GM12892 (cell line): Measurements from ENCODE around the gene SLC39A12.
"Not testable (repeated sequence)": the region's sequence is repeated elsewhere in the genome, so short reads cannot be mapped to it uniquely, and the experiment has no call there.

Experiments used
- POLR2AphosphoS5 ChIP-seq: IDR thresholded peaks from 2 replicates; pipeline ENCODE4 v1.6.1; 2011; ENCODE audit warnings: low read depth, low read length, control low read depth
- TAF1 ChIP-seq: IDR thresholded peaks from 2 replicates; pipeline ENCODE4 v1.6.1; 2011; ENCODE audit warnings: low read depth, mild to moderate bottlenecking, control low read depth, low read length, borderline replicate concordance

- TF ChIP-seq TAF1, POLR2AphosphoS5: not testable (repeated sequence)
Measured at GRCh38 chr10:17954372-17954771, 2.7 kb downstream of the SLC39A12 start.
